Activated T-cell treated with anti-CD3 and anti-CD28 coated beads for 1 hour (primary cell): ENCODE results near the gene PIK3R3.

Experiments used
- DNase-seq: peaks from one replicate; pipeline ENCODE4 v3.0.0-alpha.2; 2020; ENCODE audit warnings: low read depth

Gene PIK3R3

GRCh38 chr1:46021046-46021996 is 111.1 kb downstream of the PIK3R3 start:
- no peak for DNase-seq

- no peak for DNase-seq
Measured at GRCh38 chr1:46020010-46020409, 112.4 kb downstream of the PIK3R3 start.

GRCh38 chr1:46019348-46019747 is 113.1 kb downstream of the PIK3R3 start:
- DNase-seq: no peak

- no peak for DNase-seq
Measured at GRCh38 chr1:46017876-46018503, 114.4 kb downstream of the PIK3R3 start.

DNA sequence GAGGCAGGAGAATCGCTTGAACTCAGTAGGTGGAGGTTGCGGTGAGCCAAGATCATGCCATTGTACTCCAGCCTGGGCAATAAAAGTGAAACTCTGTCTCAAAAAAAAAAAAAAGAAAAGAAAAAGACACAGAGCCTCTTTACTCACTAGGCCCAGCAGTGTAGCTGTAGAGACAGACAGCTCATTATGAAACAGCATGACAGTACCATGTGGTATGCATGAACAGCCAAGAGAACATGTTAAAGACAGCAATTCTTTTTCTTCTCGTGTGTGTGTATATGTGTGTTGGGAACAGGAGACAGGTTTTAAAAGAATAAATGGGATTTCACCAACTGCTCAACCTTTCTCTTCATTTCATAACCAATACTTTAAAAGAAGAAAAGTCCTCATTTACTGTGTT is 118.8 kb downstream of the PIK3R3 start:
- no peak for DNase-seq

GRCh38 chr1:46012236-46012635 is 120.2 kb downstream of the PIK3R3 start:
- DNase-seq: no peak

DNA sequence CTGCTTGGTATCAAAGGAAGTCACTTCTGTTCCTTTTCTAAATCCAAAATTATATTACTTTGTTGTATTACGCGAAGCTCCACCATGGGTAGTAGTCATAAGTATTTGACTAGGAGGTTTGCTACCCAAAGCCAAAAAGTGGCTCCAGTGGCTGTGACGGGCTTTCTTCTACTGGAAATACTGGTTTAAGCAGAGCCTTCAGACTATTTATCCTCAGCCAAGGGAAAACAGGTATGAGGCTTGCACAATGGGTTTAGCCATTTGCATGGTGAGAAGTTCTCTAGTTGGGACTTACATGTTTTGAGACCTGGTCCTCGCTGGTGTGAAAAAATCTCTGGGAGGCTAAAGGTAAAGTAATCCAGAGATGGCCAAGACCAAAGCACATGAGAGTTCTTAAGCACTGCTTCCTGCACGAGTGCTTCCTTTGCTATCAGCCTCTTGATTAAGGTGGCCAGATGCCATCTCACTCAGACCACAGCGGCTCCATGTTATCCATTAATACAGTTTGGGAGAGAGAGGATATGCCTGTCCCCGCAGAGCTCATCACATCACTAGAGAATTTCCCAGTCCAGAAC is 121.2 kb downstream of the PIK3R3 start:
- DNase-seq: no peak

DNA sequence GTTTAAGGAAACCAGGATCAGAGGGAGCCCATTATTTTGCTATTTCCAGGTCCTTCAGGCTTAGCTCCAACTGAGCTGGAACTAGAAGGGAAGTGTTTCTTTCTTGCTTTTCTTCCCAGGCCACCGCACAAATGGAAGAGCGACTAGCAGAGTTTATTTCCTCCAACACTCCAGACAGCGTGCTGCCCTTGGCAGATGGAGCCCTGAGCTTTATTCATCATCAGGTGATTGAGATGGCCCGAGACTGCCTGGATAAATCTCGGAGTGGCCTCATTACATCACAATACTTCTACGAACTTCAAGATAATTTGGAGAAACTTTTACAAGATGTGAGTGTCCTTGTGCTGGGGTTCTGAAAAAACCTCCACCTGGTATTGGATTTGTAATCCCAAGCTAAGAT is 121.8 kb downstream of the PIK3R3 start:
- no peak for DNase-seq

DNA sequence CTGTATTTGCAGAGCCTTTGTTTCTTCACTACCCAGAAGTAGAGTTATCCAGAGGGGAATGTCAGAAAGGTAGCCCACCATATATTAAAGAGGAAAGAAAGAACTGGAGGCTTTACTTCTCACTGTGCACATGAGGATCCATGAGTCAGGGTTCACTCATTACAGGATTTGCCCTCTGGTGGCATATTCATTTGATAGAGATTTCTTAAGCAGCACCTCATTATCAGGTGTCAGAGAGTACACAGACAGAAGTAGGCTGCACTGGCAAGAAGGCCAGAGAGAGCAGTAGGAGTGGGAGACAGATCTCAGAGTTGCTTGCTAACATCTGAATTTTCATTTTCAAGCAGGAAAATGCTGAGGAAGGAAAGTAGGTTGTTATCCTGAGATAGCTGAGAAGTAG is 123.8 kb downstream of the PIK3R3 start:
- DNase-seq: no peak

GRCh38 chr1:46005594-46005993 is 126.8 kb downstream of the PIK3R3 start:
- DNase-seq: no peak

- DNase-seq: no peak
Measured at GRCh38 chr1:46004492-46004891, 127.9 kb downstream of the PIK3R3 start.

GRCh38 chr1:46003315-46003714 is 129.1 kb downstream of the PIK3R3 start:
- no peak for DNase-seq

DNA sequence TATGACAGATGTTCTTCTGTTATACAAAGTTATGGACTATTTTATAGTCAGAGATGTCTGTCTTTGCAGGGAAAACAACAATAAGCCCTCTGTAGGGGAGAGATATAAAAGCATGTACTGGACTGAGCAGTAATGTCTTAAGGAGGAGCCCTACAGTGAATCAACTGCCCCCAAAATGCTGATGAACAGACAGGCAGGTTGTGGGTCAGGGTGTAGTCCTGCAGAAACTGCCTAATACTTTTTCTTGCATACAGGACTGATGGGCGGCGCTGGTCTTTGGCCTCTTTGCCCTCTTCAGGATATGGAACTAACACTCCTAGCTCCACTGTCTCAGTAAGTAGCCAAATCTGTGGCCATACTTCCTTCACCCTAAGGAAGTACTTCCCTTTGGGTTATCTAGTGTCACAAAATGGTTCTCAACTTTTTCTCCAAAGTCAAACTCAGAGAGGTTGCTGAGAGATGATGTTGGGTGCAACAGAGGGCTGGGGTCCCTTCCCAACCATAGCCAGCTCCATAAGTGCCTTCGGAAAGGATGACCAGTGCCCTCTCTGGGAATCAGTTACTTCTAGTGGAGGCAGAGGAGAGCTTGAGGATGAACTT is 129.8 kb downstream of the PIK3R3 start:
- DNase-seq: no peak

GRCh38 chr1:46001081-46001785 is 131.2 kb downstream of the PIK3R3 start:
- DNase-seq: no peak

GRCh38 chr1:45999507-45999906 is 132.9 kb downstream of the PIK3R3 start:
- no peak for DNase-seq

DNA sequence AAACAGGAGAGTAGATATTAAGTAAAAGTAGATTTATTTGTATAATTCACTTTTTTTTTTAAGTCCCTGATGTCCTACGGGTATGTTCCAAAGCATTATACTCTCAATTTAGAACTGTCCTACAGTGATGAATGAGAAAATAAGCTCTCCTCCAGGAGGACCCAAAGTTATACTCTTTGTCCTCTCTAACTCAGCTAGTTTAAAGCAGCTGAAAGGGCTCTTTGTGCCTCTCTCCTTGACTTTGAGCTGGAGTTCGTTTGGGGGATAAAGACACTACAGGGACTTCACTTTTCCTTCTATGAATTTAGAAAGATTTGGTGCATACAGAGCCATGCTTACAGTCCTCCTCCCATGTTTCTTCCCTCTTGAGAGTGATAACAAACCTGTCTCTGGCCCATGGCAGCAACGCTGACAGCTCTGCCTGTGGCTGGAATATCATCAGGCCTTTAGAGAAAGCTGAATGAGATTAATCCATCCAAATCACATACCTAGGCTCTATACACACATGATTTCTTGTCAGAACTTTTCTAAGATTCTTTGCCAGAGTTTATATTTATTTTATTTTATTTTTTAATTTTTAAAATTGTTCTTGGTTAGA is 134.3 kb downstream of the PIK3R3 start:
- no peak for DNase-seq

DNA sequence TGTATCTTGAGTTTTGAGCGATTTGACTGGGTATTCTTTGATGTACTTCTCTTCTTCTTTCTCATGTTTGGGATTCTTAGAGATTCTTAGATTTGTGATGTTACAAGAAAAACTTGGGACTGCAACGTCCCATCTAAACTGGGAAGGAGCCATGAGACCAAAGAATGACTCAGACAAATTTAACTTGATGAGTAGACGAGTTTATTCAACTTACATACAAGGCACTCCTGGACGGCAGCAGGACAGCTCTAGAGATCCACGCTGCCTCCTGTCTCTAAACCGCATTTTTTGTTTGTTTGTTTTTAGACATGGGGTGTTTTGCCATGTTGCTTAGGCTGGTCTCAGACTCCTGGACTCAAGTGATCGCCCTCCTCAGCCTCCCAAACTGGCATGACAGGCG is 137.1 kb downstream of the PIK3R3 start:
- DNase-seq: no peak

- no peak for DNase-seq
Measured at GRCh38 chr1:45994423-45994822, 138.0 kb downstream of the PIK3R3 start.
